ENCODE data around the gene CEP44.
A peak's percentile ranks its signal among the peaks of the same experiment; 100 is the strongest.

The CEP44 gene

GRCh38 chr4:174279433-174280155, 4.1 kb upstream of the CEP44 start:
- Histone ChIP-seq H3K36me3 (ENCODE audit: control insufficient read depth, insufficient read depth, low read length) (no peaks in the 10 kb centered on the region), H3K27me3 (replicated peaks; ENCODE audit: control insufficient read depth, insufficient read depth, low read length) (no peaks in the 10 kb centered on the region), H3K4me3 (replicated peaks; ENCODE audit: low read depth, low read length) (no peak overlapping the region)
- no peak for TF ChIP-seq CTCF (IDR thresholded peaks at IDR 0.05; ENCODE audit: insufficient read depth, low read length, poor library complexity, severe bottlenecking)
- no peak for DNase-seq (ENCODE audit: extremely low read depth, insufficient read length)

GRCh38 chr4:174281182-174281737, 2.5 kb upstream of the CEP44 start:
- no peak overlapping the region for H3K4me3 ChIP-seq (replicated peaks; ENCODE audit: low read depth, low read length)
- no peak for DNase-seq (ENCODE audit: extremely low read depth, insufficient read length)
- no peak for TF ChIP-seq CTCF (IDR thresholded peaks at IDR 0.05; ENCODE audit: insufficient read depth, low read length, poor library complexity, severe bottlenecking)
- no peaks in the 10 kb centered on the region for H3K27me3 ChIP-seq (replicated peaks; ENCODE audit: control insufficient read depth, insufficient read depth, low read length)
- no peaks in the 10 kb centered on the region for H3K36me3 ChIP-seq (ENCODE audit: control insufficient read depth, insufficient read depth, low read length)

GRCh38 chr4:174281901-174282300, 1.8 kb upstream of the CEP44 start:
- no peak for TF ChIP-seq CTCF (IDR thresholded peaks at IDR 0.05; ENCODE audit: insufficient read depth, low read length, poor library complexity, severe bottlenecking)
- Histone ChIP-seq H3K27me3 (replicated peaks; ENCODE audit: control insufficient read depth, insufficient read depth, low read length) (no peaks in the 10 kb centered on the region), H3K4me3 (replicated peaks; ENCODE audit: low read depth, low read length) (peak overlapping the region; percentile 87; the same call in 1 of the 2 replicates), H3K36me3 (ENCODE audit: control insufficient read depth, insufficient read depth, low read length) (no peaks in the 10 kb centered on the region)
- DNase-seq (ENCODE audit: extremely low read depth, insufficient read length), result no peak

GRCh38 chr4:174282836-174283506, 740 bp upstream of the CEP44 start:
- Histone ChIP-seq H3K27me3 (replicated peaks; ENCODE audit: control insufficient read depth, insufficient read depth, low read length) (no peaks in the 10 kb centered on the region), H3K36me3 (ENCODE audit: control insufficient read depth, insufficient read depth, low read length) (no peaks in the 10 kb centered on the region), H3K4me3 (replicated peaks; ENCODE audit: low read depth, low read length) (peak overlapping the region; percentile 87)
- DNase-seq (ENCODE audit: extremely low read depth, insufficient read length), result peak; percentile 73
- TF ChIP-seq CTCF (IDR thresholded peaks at IDR 0.05; ENCODE audit: insufficient read depth, low read length, poor library complexity, severe bottlenecking), result no peak

GRCh38 chr4:174284487-174284886, 776 bp downstream of the CEP44 start:
- H3K4me3 ChIP-seq (replicated peaks; ENCODE audit: low read depth, low read length), result peak overlapping the region; percentile 87
- H3K36me3 ChIP-seq (ENCODE audit: control insufficient read depth, insufficient read depth, low read length), result no peaks in the 10 kb centered on the region
- no peaks in the 10 kb centered on the region for H3K27me3 ChIP-seq (replicated peaks; ENCODE audit: control insufficient read depth, insufficient read depth, low read length)
- no peak for TF ChIP-seq CTCF (IDR thresholded peaks at IDR 0.05; ENCODE audit: insufficient read depth, low read length, poor library complexity, severe bottlenecking)
- DNase-seq (ENCODE audit: extremely low read depth, insufficient read length), result no peak
